Measurements from ENCODE around the gene HSD17B4.

Gene HSD17B4

GRCh38 chr5:119452373-119453039, at the start of gene HSD17B4:
Gene HSD17B4 (plus strand): TSS chr5:119452497. CDS start chr5:119452576, 79 bp downstream.
- no peak for TF ChIP-seq CTCF (IDR thresholded peaks at IDR 0.05; ENCODE audit: borderline replicate concordance, control extremely low read depth, extremely low read depth, insufficient read depth, missing control alignments)
- in situ Hi-C loops (cut with MboI; ENCODE audit: low sequenced_read_pairs, unreplicated experiment): loop anchor here (25.0 kb wide), 1 partner anchor 1010 kb away; the partner anchor contains the start of gene PRR16
- peak; percentile 85 for DNase-seq (ENCODE audit: low spot score)

GRCh38 chr5:119402555-119402954, 49.7 kb upstream of the HSD17B4 start:
- in situ Hi-C loops (cut with MboI; ENCODE audit: low sequenced_read_pairs, unreplicated experiment): no loop called here
- TF ChIP-seq CTCF (IDR thresholded peaks at IDR 0.05; ENCODE audit: borderline replicate concordance, control extremely low read depth, extremely low read depth, insufficient read depth, missing control alignments): no peak

GRCh38 chr5:119404033-119404432, 48.3 kb upstream of the HSD17B4 start:
- DNase-seq (ENCODE audit: low spot score): no peak
- no peak for TF ChIP-seq CTCF (IDR thresholded peaks at IDR 0.05; ENCODE audit: borderline replicate concordance, control extremely low read depth, extremely low read depth, insufficient read depth, missing control alignments)
- in situ Hi-C loops (cut with MboI; ENCODE audit: low sequenced_read_pairs, unreplicated experiment): no loop called here

More at GRCh38 chr5:119402555-119402954, 49.7 kb upstream of the HSD17B4 start:
- DNase-seq (ENCODE audit: low spot score): no peak

- no peak for DNase-seq (ENCODE audit: low spot score)
- no peak for TF ChIP-seq CTCF (IDR thresholded peaks at IDR 0.05; ENCODE audit: borderline replicate concordance, control extremely low read depth, extremely low read depth, insufficient read depth, missing control alignments)
- in situ Hi-C loops (cut with MboI; ENCODE audit: low sequenced_read_pairs, unreplicated experiment): no loop called here
Measured at GRCh38 chr5:119405419-119405818, 46.9 kb upstream of the HSD17B4 start.

GRCh38 chr5:119406551-119407110, 45.7 kb upstream of the HSD17B4 start:
- no peak for TF ChIP-seq CTCF (IDR thresholded peaks at IDR 0.05; ENCODE audit: borderline replicate concordance, control extremely low read depth, extremely low read depth, insufficient read depth, missing control alignments)
- no peak for DNase-seq (ENCODE audit: low spot score)
- in situ Hi-C loops (cut with MboI; ENCODE audit: low sequenced_read_pairs, unreplicated experiment): no loop called here

GRCh38 chr5:119409235-119409815, 43.0 kb upstream of the HSD17B4 start:
- in situ Hi-C loops (cut with MboI; ENCODE audit: low sequenced_read_pairs, unreplicated experiment): no loop called here
- DNase-seq (ENCODE audit: low spot score): no peak
- peak; percentile 20 for TF ChIP-seq CTCF (IDR thresholded peaks at IDR 0.05; ENCODE audit: borderline replicate concordance, control extremely low read depth, extremely low read depth, insufficient read depth, missing control alignments)
